Omental fat pad (tissue), 4 donors: ENCODE results near the gene ECE1. TPM values are rescaled to one million over a fixed set of nuclear protein-coding genes. Genes with fewer than 3 reads are reported as not detected.
"Not testable (repeated sequence)": the region's sequence is repeated elsewhere in the genome, so short reads cannot be mapped to it uniquely, and the experiment has no call there.

Experiments used
- ATAC-seq: fragments of 150-250 bp; one replicate; pipeline ENCODE4 v1.9.1; 2016; ENCODE audit warnings: mild to moderate bottlenecking, moderate library complexity; ENCODE audit not compliant: low FRiP score
- DNase-seq: peaks from one replicate; pipeline ENCODE4 v3.0.0-alpha.2; 2019; ENCODE audit warnings: low spot score
- CTCF ChIP-seq, 3 donors: fragments of 450-650 bp; IDR thresholded peaks; one replicate each; pipeline ENCODE4 v1.5.1; 2016 to 2017; ENCODE audit warnings: antibody characterized with exemption in 3 of 3, mild to moderate bottlenecking in 3 of 3, moderate library complexity in 2 of 3
- total RNA-seq, 4 donors: library from RNA; depleted of rRNA; stranded (reverse); fragments of >200 nt; gene quantifications; one replicate each; pipeline ENCODE4 v1.1.0, GENCODE V29; 2016

Gene ECE1
- total RNA-seq, 4 donors from 2014 or later = 43.5 to 158 (median 114) TPM

GRCh38 chr1:21232044-21232443, 58.2 kb downstream of the ECE1 start:
- no peak for DNase-seq
- no peak for TF ChIP-seq CTCF (IDR thresholded peaks at IDR 0.05)
- ATAC-seq = no peak

- TF ChIP-seq CTCF (IDR thresholded peaks at IDR 0.05) = no peak
- ATAC-seq (no peak), DNase-seq (no peak)
Observed at GRCh38 chr1:21229246-21230000, 60.8 kb downstream of the ECE1 start.

- DNase-seq, ATAC-seq: not testable (repeated sequence)
Observed at GRCh38 chr1:21228224-21228623, 62.0 kb downstream of the ECE1 start.

GRCh38 chr1:21225065-21225464, 65.2 kb downstream of the ECE1 start:
- no peak for TF ChIP-seq CTCF (IDR thresholded peaks at IDR 0.05)
- DNase-seq (no peak), ATAC-seq (no peak)

- no peak for ATAC-seq
- no peak for DNase-seq
- TF ChIP-seq CTCF (IDR thresholded peaks at IDR 0.05) = no peak
Observed at GRCh38 chr1:21220815-21221214, 69.4 kb downstream of the ECE1 start.

GRCh38 chr1:21219674-21220073, 70.6 kb downstream of the ECE1 start:
- ATAC-seq (no peak), DNase-seq (no peak)
- no peak for TF ChIP-seq CTCF (IDR thresholded peaks at IDR 0.05)

- no peak for DNase-seq
- TF ChIP-seq CTCF (IDR thresholded peaks at IDR 0.05) = no peak
- ATAC-seq = peak; percentile 16
Observed at GRCh38 chr1:21217812-21218596, 72.3 kb downstream of the ECE1 start.
